Pancreas (tissue), 10 donors: ENCODE results near the gene IPO7. TPM values are rescaled to one million over a fixed set of nuclear protein-coding genes. Genes with fewer than 3 reads are reported as not detected.
A peak's percentile ranks its signal among the peaks of the same experiment; 100 is the strongest.

Experiments used
- ATAC-seq, 4 donors: fragments of 200-7000 bp; cut with Tn5 transposase; one replicate each; pipeline versions ENCODE4 v1.8.0 to v1.9.1; 2020; ENCODE audit warnings: mild to moderate bottlenecking in 4 of 4, moderate library complexity in 4 of 4
- DNase-seq, 6 donors: peaks; one replicate each; pipeline ENCODE4 v3.0.0-alpha.2; 2020
- FAIRE-seq: peaks from 2 replicates; lab custom pipeline; 2012; peaks lifted over from hg19 to GRCh38; lab: Jason Lieb, UNC
- H3K27ac ChIP-seq, 4 donors: fragments of 200-600 bp; sonication (generic); 1 replicate in 3 of 4; 2 replicates in 1 of 4; pipeline versions ENCODE4 v1.5.0 to v1.8.0; 2020
- H3K27me3 ChIP-seq, 4 donors: fragments of 200-600 bp; one replicate each; pipeline ENCODE4 v1.8.0; 2021
- H3K36me3 ChIP-seq, 3 donors: fragments of 200-600 bp; sonication (generic) in 1 of 3; one replicate each; pipeline versions ENCODE4 v1.5.0 to v1.8.0; 2020 to 2021
- H3K4me1 ChIP-seq, 3 donors: fragments of 200-600 bp; one replicate each; pipeline ENCODE4 v1.8.0; 2021
- H3K4me3 ChIP-seq, 4 donors: fragments of 200-600 bp; sonication (generic) in 2 of 4; one replicate each; pipeline versions ENCODE4 v1.5.0 to v1.8.0; 2020 to 2021
- H3K9me3 ChIP-seq, 4 donors: fragments of 200-600 bp; one replicate each; pipeline ENCODE4 v1.8.0; 2021
- CTCF ChIP-seq, 4 donors: fragments of 200-600 bp; sonication (generic) in 3 of 4; IDR thresholded peaks; one replicate each; pipeline versions ENCODE4 v1.5.0 to v1.8.0; 2021; ENCODE audit warnings: antibody characterized with exemption in 4 of 4
- WGBS, 2 donors: extraction: QIAGEN DNeasy Blood & Tissue Kit; methylation state at CpG; one replicate each; pipeline ENCODE4 v1.1.7; 2013; 5-methylcytosine and 5-hydroxymethylcytosine counted together
- intact Hi-C, 3 donors: fragments of 100-400 bp; cut with DNase I; formaldehyde crosslinking; loops; one replicate each; pipeline versions ENCODE4 v1.11.1 to v1.14.2; 2022
- polyA plus RNA-seq, 2 donors: library from polyadenylated mRNA; stranded (reverse); fragments of 200-250 nt; gene quantifications; one replicate each; pipeline ENCODE4 v1.2.3, GENCODE V29; 2013
- total RNA-seq, 6 donors: library from RNA; stranded (reverse); fragmentation: NEBNext Ultra II Directional in 4 of 6; extraction: Animal tissue kit (Norgen Biotek cat#: 25700) in 4 of 6; gene quantifications; one replicate each; pipeline versions ENCODE4 v1.2.1 to v1.2.4, GENCODE V29; 2021 to 2023
- donor health status: healthy with polysubstance abuse.
- donor health status: DM: no; HTN: no; CAD: no; lungs with moderate emphysema.
- donor health status: DM: no; HTN: no; CAD: no.
- donor health status: control.
- donor health status: control.
- donor health status: Bipolar disorder and iron deficiency.
- donor health status: DM: yes; HTN: yes; CAD: no.
- donor health status: DM: no; HTN: no; CAD: no.
- donor health status: DM: no; HTN: no; CAD: no.
- donor health status: DM: yes; HTN: yes; CAD: no.

Gene IPO7
- total and polyA plus RNA-seq, 8 donors, result 12.7 to 64.1 (median 42.9) TPM

GRCh38 chr11:9490376-9490775 lies 105.9 kb downstream of the IPO7 start:
- DNase-seq (no peak), ATAC-seq (no peak), FAIRE-seq (no peak)
- Histone ChIP-seq H3K27ac (no peak overlapping the region), H3K4me1 (no peaks in the 10 kb centered on the region), H3K4me3 (no peak overlapping the region), H3K27me3 (no peaks in the 10 kb centered on the region), H3K9me3 (no peaks in the 10 kb centered on the region), H3K36me3 (peaks cover 0 to 17% (median 0%) of the 10 kb centered on the region in 3 donors)
- TF ChIP-seq CTCF (IDR thresholded peaks at IDR 0.05), result no peak
- WGBS, 2 donors, result 94 to 95% methylated on average over 3 of the region's 3 CpGs
- intact Hi-C loops, result no loop called here

GRCh38 chr11:9493492-9493891 lies 109.0 kb downstream of the IPO7 start:
- peaks cover 2 to 4% (median 3%) of the 10 kb centered on the region in 3 donors for H3K4me1 ChIP-seq
- H3K4me3 ChIP-seq, result no peak overlapping the region
- FAIRE-seq (no peak), ATAC-seq (no peak), DNase-seq (no peak)
- peaks cover 0 to 17% (median 3%) of the 10 kb centered on the region in 3 donors for H3K36me3 ChIP-seq
- TF ChIP-seq CTCF (IDR thresholded peaks at IDR 0.05), result no peak
- H3K27ac ChIP-seq, result no peak overlapping the region
- intact Hi-C loops, result no loop called here
- no peaks in the 10 kb centered on the region for H3K27me3 ChIP-seq
- H3K9me3 ChIP-seq, result no peaks in the 10 kb centered on the region
- 23 to 42% methylated on average over 1 of the region's 1 CpG for WGBS, 2 donors

DNA sequence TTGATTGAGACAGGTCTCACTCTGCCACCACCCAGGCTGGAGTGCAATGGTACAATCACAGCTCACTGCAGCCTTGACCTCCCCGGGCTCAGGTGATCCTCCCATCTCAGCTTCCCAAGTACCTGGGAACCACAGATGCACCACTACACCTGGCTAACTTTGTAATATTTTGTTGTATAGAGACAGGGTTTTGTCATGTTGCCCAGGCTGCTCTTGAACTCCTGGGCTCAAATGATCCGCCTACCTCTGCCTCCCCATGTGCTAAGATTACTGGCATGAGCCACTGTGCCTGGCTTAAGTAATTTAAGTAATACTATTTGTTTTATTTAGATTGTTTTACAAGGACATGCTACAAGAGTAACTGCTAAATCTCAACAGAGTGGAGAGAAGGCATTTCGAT lies 109.9 kb downstream of the IPO7 start:
- FAIRE-seq (no peak), DNase-seq (no peak), ATAC-seq (no peak)
- Histone ChIP-seq H3K4me3 (no peak overlapping the region), H3K4me1 (peaks cover 4 to 11% (median 8%) of the 10 kb centered on the region in 3 donors), H3K9me3 (no peaks in the 10 kb centered on the region), H3K27me3 (no peaks in the 10 kb centered on the region), H3K36me3 (peaks cover 0 to 17% (median 3%) of the 10 kb centered on the region in 3 donors), H3K27ac (no peak overlapping the region)
- 82 to 88% methylated on average over 3 of the region's 3 CpGs for WGBS, 2 donors
- intact Hi-C loops, result no loop called here
- no peak for TF ChIP-seq CTCF (IDR thresholded peaks at IDR 0.05)

DNA sequence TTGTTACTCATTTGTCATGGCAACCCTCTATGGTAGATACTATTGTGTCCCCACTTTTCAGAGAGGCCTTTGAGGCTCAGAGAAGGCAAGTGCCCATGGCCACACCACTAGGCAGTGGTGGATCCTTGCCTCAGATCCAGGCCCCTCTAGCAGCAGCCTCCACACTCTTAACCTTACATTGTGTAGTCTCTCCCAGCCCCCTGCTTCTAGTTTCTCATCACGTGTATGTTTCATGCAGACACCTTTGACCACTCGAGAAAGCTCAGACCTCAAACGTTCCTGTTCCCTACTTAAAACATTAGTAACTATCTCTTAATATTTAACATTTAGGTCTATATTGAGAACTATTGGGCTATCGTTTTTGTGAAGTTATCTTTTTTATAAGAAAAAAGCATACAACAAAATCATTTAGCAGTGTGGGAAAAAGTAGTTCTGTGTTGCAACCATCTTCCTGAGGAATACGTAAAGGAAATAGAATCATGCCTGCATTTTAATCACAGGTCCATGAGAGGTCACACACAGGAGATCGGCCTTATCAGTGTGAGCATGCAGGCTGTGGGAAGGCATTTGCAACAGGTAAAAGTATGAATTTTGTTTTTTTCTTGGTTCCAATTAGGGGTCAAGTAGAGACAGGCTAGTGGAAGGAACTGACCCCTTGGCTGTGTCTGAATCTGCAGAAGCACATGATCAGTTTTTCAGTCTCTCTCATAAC lies 111.5 kb downstream of the IPO7 start:
- Histone ChIP-seq H3K27ac (no peak overlapping the region), H3K27me3 (no peaks in the 10 kb centered on the region), H3K36me3 (peaks cover 0 to 16% (median 8%) of the 10 kb centered on the region in 3 donors), H3K4me1 (peaks cover 4 to 11% (median 8%) of the 10 kb centered on the region in 3 donors), H3K4me3 (no peak overlapping the region), H3K9me3 (no peaks in the 10 kb centered on the region)
- DNase-seq (no peak), FAIRE-seq (no peak), ATAC-seq (peak in 1 of 4 donors; percentile 18)
- TF ChIP-seq CTCF (IDR thresholded peaks at IDR 0.05), result no peak
- 38 to 39% methylated on average over 6 of the region's 6 CpGs for WGBS, 2 donors
- intact Hi-C loops, result no loop called here

Other genes starting within 250 kb of the IPO7 start
- 10 to 100 TPM; 21.5 to 32.1 (median 27.8) TPM for gene DENND5A, start 119.3 kb upstream of the IPO7 start, total RNA-seq
- 10 to 100 TPM; 20.0 to 27.0 TPM for gene DENND5A, start 119.3 kb upstream of the IPO7 start, polyA plus RNA-seq
- 10 to 100 TPM; 13.5 to 20.9 (median 16.3) TPM for gene TMEM41B, start 70.1 kb upstream of the IPO7 start, total RNA-seq
- 10 to 100 TPM; 13.4 to 18.9 TPM for gene TMEM41B, start 70.1 kb upstream of the IPO7 start, polyA plus RNA-seq
- gene ZNF143, start 76.4 kb downstream of the IPO7 start, total RNA-seq, result 10 to 100 TPM in 5 of 6 donors, 1 to 10 TPM in 1; 5.3 to 18.9 (median 12.9) TPM
- 1 to 10 TPM; 5.5 to 8.2 TPM for gene ZNF143, start 76.4 kb downstream of the IPO7 start, polyA plus RNA-seq
- 10 to 100 TPM in 1 of 6 donors, 1 to 10 TPM in 5; 4.2 to 10.7 (median 6.2) TPM for gene WEE1, start 189.0 kb downstream of the IPO7 start, total RNA-seq
- 1 to 10 TPM; 2.6 to 7.8 TPM for gene WEE1, start 189.0 kb downstream of the IPO7 start, polyA plus RNA-seq